GM19468 (cell line): ENCODE measurements around the gene PHETA1.

Experiments used
- ATAC-seq: cut with Tn5 transposase; IDR thresholded peaks from one replicate; pipeline ENCODE4 v1.9.1; 2021; ENCODE audit warnings: mild to moderate bottlenecking, moderate library complexity, moderate number of reproducible peaks; ENCODE audit not compliant: unreplicated experiment; ENCODE audit errors: extremely low read depth

PHETA1 gene

GRCh38 chr12:111368788-111369495 lies at the start of gene PHETA1:
Gene PHETA1, minus strand, starts transcription at chr12:111369095. Its CDS starts 5,668 bp downstream, at chr12:111363427.
- peak; percentile 58 for ATAC-seq

- ATAC-seq = no peak
Observed at GRCh38 chr12:111418594-111418880, 49.6 kb upstream of the PHETA1 start.

GRCh38 chr12:111417784-111418593 lies 49.1 kb upstream of the PHETA1 start:
- no peak for ATAC-seq

GRCh38 chr12:111417290-111417689 lies 48.4 kb upstream of the PHETA1 start:
- no peak for ATAC-seq

GRCh38 chr12:111414711-111415252 lies 45.9 kb upstream of the PHETA1 start:
- no peak for ATAC-seq

- ATAC-seq = no peak
Observed at GRCh38 chr12:111413442-111414086, 44.7 kb upstream of the PHETA1 start.

- no peak for ATAC-seq
Observed at GRCh38 chr12:111412830-111413441, 44.0 kb upstream of the PHETA1 start.

- no peak for ATAC-seq
Observed at GRCh38 chr12:111412007-111412829, 43.3 kb upstream of the PHETA1 start.

- ATAC-seq = no peak
Observed at GRCh38 chr12:111411185-111411764, 42.4 kb upstream of the PHETA1 start.

- no peak for ATAC-seq
Observed at GRCh38 chr12:111410431-111411184, 41.7 kb upstream of the PHETA1 start.

GRCh38 chr12:111409780-111410430 lies 41.0 kb upstream of the PHETA1 start:
- no peak for ATAC-seq

- ATAC-seq = no peak
Observed at GRCh38 chr12:111409403-111409779, 40.5 kb upstream of the PHETA1 start.

- no peak for ATAC-seq
Observed at GRCh38 chr12:111408686-111409402, 39.9 kb upstream of the PHETA1 start.

GRCh38 chr12:111408116-111408440 lies 39.2 kb upstream of the PHETA1 start:
- ATAC-seq = no peak

GRCh38 chr12:111407377-111408115 lies 38.7 kb upstream of the PHETA1 start:
- ATAC-seq = no peak

- no peak for ATAC-seq
Observed at GRCh38 chr12:111406474-111407376, 37.8 kb upstream of the PHETA1 start.
